ENCODE measurements around the gene MOGAT1.

MOGAT1 gene

GRCh38 chr2:222672068-222672401 lies 577 bp downstream of the MOGAT1 start:
- no peak overlapping the region for H3K4me3 ChIP-seq (ENCODE audit: low read depth, low read length)
- TF ChIP-seq, protein P1, sequence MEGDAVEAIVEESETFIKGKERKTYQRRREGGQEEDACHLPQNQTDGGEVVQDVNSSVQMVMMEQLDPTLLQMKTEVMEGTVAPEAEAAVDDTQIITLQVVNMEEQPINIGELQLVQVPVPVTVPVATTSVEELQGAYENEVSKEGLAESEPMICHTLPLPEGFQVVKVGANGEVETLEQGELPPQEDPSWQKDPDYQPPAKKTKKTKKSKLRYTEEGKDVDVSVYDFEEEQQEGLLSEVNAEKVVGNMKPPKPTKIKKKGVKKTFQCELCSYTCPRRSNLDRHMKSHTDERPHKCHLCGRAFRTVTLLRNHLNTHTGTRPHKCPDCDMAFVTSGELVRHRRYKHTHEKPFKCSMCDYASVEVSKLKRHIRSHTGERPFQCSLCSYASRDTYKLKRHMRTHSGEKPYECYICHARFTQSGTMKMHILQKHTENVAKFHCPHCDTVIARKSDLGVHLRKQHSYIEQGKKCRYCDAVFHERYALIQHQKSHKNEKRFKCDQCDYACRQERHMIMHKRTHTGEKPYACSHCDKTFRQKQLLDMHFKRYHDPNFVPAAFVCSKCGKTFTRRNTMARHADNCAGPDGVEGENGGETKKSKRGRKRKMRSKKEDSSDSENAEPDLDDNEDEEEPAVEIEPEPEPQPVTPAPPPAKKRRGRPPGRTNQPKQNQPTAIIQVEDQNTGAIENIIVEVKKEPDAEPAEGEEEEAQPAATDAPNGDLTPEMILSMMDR (IDR thresholded peaks at IDR 0.05; ENCODE audit: low read depth, low read length): no peak

DNA sequence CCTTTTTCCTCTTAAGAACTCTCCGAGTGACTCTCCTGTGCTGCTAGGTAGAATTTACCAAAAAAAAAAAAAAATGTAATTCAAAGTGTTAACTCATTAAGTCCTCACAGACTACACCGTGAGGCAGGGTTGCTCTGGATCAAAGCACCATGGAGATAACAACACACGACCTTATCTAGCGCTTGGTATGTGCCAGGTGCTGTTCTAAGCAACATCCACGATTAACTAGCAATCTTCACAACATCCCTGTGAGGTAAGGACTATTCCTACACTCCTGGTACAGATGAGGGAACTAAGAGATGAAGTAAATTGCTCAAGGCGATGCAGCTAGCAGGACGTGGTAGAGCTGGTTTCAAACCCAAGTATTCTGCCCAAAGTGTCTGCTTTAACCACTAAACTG lies 1.8 kb downstream of the MOGAT1 start:
- no peak overlapping the region for H3K4me3 ChIP-seq (ENCODE audit: low read depth, low read length)
- TF ChIP-seq, protein P1 (IDR thresholded peaks at IDR 0.05; ENCODE audit: low read depth, low read length): no peak

DNA sequence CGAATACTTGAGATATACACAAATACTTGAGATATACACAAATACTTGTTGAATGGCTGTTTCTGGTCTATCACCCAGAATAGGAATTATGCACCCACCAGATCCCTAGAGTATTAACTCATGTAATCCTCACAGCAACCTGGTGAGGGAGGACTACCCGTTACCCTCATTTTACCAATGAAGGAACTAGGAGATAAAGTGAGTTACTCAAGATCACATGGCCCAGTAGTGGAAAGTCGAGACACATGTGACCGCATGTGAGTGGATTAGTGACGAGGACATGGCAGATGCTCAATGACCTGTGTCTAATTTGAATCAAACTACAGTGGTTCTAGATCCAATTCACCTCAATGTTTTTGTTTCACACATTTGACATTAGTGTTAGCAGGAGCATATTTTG lies 2.4 kb downstream of the MOGAT1 start:
- no peak overlapping the region for H3K4me3 ChIP-seq (ENCODE audit: low read depth, low read length)
- TF ChIP-seq, protein P1 (IDR thresholded peaks at IDR 0.05; ENCODE audit: low read depth, low read length): no peak

DNA sequence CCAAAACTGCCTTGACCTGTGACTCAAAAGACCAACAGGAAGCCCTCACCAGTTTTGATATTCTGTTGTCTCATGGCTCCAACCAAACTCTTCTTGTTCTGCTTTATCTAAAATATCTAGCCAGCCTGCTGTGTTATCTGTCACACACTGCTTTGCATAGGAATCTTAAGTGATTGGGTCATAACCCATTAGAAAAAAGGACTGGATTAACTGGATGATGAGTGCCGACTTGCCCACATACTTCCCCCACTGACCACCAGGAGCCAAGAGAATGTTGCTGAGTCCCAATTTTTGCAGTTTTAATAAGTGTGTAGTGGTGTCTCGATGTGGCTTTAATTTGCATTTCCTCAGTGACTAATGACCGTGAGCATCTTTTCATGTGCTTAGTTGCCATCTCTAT lies 6.5 kb downstream of the MOGAT1 start:
- TF ChIP-seq, protein P1 (IDR thresholded peaks at IDR 0.05; ENCODE audit: low read depth, low read length): 0 out of 2 replicates have a peak, but pooled peaks have one; percentile 11
- H3K4me3 ChIP-seq (ENCODE audit: low read depth, low read length): no peak overlapping the region

- TF ChIP-seq, protein P1 (IDR thresholded peaks at IDR 0.05; ENCODE audit: low read depth, low read length): no peak
- H3K4me3 ChIP-seq (ENCODE audit: low read depth, low read length): no peak overlapping the region
Observed at GRCh38 chr2:222683805-222684204, 12.3 kb downstream of the MOGAT1 start.

DNA sequence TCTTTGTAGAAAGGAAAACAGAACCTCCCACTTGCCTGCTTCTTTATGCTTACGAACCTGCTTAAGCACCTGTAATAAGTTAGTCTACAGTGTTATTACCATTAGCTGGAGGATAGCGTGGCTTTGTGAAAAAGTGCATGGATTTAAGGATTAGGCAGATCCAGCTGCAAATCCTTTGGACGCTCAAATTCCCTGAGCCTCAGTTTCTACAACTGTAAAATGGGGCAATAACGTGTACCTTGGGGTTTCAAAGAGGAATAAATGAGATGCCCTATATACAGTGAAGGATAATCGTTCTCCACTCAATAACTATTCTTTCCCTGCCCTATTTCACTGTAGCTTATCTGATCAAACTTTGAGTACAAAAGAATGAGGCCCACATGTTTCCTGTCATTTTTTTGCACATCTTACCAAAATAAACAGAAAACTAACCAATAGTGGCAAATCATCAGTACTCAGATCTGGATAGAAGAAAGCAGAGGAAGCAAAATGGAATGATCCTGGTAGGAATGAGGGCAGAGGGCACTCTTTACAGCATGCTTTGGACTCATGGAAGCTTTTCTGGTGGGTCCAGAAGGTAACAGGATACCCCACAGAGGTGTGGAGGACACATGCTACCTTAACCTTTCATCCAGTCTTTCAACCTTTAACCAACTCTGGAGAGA lies 14.8 kb downstream of the MOGAT1 start:
- TF ChIP-seq, protein P1 (IDR thresholded peaks at IDR 0.05; ENCODE audit: low read depth, low read length): no peak
- no peak overlapping the region for H3K4me3 ChIP-seq (ENCODE audit: low read depth, low read length)

DNA sequence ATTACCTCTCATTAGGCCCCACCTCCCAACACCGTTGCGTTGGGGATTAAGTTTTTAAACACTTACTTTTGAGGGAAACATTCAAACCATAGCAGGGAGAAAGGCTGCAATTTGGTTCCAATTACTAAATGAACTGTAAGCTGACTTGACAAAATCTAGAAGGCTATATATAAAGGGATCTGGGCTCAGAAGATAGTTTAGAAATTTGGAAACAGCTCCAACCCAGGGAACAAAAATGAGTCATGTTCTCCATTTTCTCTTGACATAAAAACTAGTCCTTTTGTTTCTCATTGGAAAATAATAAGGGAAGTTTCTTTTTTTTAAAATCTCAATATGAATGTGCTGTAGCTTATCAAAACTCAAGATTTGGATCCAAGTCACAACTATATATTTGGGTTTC lies 17.5 kb downstream of the MOGAT1 start:
- H3K4me3 ChIP-seq (ENCODE audit: low read depth, low read length): no peak overlapping the region
- TF ChIP-seq, protein P1 (IDR thresholded peaks at IDR 0.05; ENCODE audit: low read depth, low read length): no peak
